Osteocyte (in vitro differentiated cells): Measurements from ENCODE around the gene EXD3. TPM values are rescaled to one million over a fixed set of nuclear protein-coding genes. Genes with fewer than 3 reads are reported as not detected.
"Not testable (repeated sequence)": the region's sequence is repeated elsewhere in the genome, so short reads cannot be mapped to it uniquely, and the experiment has no call there.

Source experiments
- DNase-seq: peaks from one replicate; pipeline ENCODE4 v3.0.0; 2021; ENCODE audit warnings: mixed read lengths; ENCODE audit not compliant: unreplicated experiment; ENCODE audit errors: extremely low spot score
- H3K27ac Mint-ChIP-seq: one replicate; pipeline ENCODE4 v1.8.0; 2021; ENCODE audit warnings: mild to moderate bottlenecking, mixed read lengths; ENCODE audit not compliant: unreplicated experiment
- H3K27me3 Mint-ChIP-seq: one replicate; pipeline ENCODE4 v1.8.0; 2021; ENCODE audit warnings: mixed read lengths; ENCODE audit not compliant: unreplicated experiment
- H3K36me3 Mint-ChIP-seq: one replicate; pipeline ENCODE4 v1.8.0; 2021; ENCODE audit warnings: mixed read lengths; ENCODE audit not compliant: unreplicated experiment
- H3K4me1 Mint-ChIP-seq: one replicate; pipeline ENCODE4 v1.8.0; 2021; ENCODE audit warnings: mixed read lengths; ENCODE audit not compliant: unreplicated experiment
- H3K4me3 Mint-ChIP-seq: one replicate; pipeline ENCODE4 v1.8.0; 2021; ENCODE audit warnings: mild to moderate bottlenecking, moderate library complexity, mixed read lengths; ENCODE audit not compliant: unreplicated experiment
- H3K9me3 Mint-ChIP-seq: one replicate; pipeline ENCODE4 v1.8.0; 2021; ENCODE audit warnings: mixed read lengths; ENCODE audit not compliant: unreplicated experiment
- total RNA-seq: library from RNA; stranded (reverse); gene quantifications from 2 replicates; pipeline ENCODE4 v1.2.1, GENCODE V29; 2021
- TF ChIP-seq, protein P1 (sequence below): fragments of 200-600 bp; sonication (generic); IDR thresholded peaks from 2 replicates; pipeline ENCODE4 v1.5.0; 2021; ENCODE audit warnings: antibody characterized with exemption, mild to moderate bottlenecking, moderate library complexity

The EXD3 gene
- total RNA-seq, 1 donor from 2014 or later: 21.5 TPM

DNA sequence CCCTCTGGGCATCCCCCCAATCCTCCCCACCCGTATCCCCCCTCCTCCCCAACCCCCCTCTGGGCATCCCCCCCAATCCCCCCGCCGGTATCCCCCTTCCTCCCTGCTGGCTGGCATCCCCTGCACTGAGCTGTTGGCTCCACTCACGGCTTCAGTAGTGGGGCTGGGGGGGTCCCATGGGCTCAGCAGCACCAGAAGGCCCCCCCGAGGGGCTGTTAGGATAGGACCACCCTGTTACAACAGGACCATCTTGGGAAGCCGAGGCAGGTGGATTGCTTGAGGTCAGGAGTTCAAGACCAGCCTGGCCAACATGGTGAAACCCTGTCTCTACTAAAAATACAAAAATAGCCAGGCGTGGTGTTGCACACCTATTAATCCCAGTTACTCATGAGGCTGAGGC is 42.4 kb downstream of the EXD3 start:
- Mint-ChIP-seq H3K27me3 (no peaks in the 10 kb centered on the region), H3K9me3 (no peaks in the 10 kb centered on the region), H3K4me1 (no peaks in the 10 kb centered on the region), H3K4me3 (no peak overlapping the region), H3K27ac (no peak overlapping the region), H3K36me3 (no peaks in the 10 kb centered on the region)
- DNase-seq: no peak
- TF ChIP-seq, protein P1, sequence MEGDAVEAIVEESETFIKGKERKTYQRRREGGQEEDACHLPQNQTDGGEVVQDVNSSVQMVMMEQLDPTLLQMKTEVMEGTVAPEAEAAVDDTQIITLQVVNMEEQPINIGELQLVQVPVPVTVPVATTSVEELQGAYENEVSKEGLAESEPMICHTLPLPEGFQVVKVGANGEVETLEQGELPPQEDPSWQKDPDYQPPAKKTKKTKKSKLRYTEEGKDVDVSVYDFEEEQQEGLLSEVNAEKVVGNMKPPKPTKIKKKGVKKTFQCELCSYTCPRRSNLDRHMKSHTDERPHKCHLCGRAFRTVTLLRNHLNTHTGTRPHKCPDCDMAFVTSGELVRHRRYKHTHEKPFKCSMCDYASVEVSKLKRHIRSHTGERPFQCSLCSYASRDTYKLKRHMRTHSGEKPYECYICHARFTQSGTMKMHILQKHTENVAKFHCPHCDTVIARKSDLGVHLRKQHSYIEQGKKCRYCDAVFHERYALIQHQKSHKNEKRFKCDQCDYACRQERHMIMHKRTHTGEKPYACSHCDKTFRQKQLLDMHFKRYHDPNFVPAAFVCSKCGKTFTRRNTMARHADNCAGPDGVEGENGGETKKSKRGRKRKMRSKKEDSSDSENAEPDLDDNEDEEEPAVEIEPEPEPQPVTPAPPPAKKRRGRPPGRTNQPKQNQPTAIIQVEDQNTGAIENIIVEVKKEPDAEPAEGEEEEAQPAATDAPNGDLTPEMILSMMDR: no peak

DNA sequence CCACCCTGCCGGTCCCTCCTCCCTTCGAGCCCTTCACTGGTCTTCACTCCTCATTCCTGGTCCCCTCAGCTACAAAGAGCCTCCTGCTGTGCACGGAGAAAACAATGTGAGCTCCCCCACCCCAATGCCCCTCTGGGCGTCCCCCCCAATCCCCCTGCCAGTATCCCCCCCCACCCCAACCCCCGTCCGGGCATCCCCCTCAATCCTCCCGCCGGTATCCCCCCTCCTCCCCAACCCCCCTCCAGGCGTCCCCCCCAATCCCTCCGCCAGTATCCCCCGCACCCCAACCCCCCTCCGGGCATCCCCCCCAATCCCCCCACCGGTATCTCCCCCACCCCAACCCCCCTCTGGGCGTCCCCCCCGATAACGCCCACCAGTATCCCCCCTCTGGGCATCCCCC is 42.8 kb downstream of the EXD3 start:
- H3K4me3 Mint-ChIP-seq: no peak overlapping the region
- no peaks in the 10 kb centered on the region for H3K36me3 Mint-ChIP-seq
- no peaks in the 10 kb centered on the region for H3K4me1 Mint-ChIP-seq
- TF ChIP-seq, protein P1: no peak
- DNase-seq: no peak
- no peak overlapping the region for H3K27ac Mint-ChIP-seq
- H3K9me3 Mint-ChIP-seq: no peaks in the 10 kb centered on the region
- no peaks in the 10 kb centered on the region for H3K27me3 Mint-ChIP-seq

DNA sequence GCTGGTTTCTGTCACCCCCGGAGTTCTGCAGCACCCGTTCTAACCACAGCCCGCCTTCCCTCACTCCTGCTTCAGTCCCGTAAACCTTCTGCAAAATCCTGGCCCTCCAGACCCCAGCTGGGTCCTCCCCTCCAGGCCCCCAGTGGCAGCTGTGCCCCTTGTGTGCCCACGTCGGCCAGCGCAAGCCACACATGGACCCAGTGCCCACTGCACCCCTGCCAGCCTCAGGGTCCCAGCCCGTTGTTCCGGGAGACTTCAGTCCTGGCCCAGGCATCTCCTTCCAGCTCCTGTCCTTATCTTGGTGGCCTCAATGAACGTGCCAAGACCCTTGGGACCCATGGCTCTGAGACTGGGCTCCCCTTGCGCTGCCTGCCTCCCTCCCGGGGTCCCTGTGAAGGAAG is 43.2 kb downstream of the EXD3 start:
- Mint-ChIP-seq H3K4me3 (no peak overlapping the region), H3K9me3 (no peaks in the 10 kb centered on the region), H3K36me3 (no peaks in the 10 kb centered on the region), H3K27ac (no peak overlapping the region), H3K4me1 (no peaks in the 10 kb centered on the region), H3K27me3 (no peaks in the 10 kb centered on the region)
- TF ChIP-seq, protein P1: no peak
- DNase-seq: no peak

DNA sequence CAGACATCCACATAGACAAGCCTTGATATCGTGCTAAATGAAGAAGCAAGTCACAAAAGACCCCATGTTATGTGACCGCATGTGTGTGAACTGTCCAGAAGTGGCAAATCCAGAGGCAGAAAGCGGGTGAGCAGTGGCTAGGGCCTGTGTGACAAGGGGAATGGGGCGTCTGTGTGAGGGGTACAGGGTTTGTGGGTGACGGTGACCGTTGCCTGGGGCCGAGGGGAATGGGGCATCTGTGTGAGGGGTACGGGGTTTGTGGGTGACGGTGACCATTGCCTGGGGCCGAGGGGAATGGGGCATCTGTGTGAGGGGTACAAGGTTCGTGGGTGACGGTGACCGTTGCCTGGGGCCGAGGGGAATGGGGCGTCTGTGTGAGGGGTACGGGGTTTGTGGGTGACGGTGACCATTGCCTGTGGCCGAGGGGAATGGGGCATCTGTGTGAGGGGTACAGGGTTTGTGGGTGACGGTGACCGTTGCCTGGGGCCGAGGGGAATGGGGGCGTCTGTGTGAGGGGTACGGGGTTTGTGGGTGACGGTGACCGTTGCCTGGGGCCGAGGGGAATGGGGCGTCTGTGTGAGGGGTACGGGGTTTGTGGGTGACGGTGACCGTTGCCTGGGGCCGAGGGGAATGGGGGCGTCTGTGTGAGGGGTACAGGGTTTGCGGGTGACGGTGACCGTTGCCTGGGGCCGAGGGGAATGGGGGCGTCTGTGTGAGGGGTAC is 44.1 kb downstream of the EXD3 start:
- not testable (repeated sequence) for H3K27me3 Mint-ChIP-seq, H3K4me1 Mint-ChIP-seq, H3K4me3 Mint-ChIP-seq, H3K27ac Mint-ChIP-seq, DNase-seq, H3K9me3 Mint-ChIP-seq, H3K36me3 Mint-ChIP-seq

DNA sequence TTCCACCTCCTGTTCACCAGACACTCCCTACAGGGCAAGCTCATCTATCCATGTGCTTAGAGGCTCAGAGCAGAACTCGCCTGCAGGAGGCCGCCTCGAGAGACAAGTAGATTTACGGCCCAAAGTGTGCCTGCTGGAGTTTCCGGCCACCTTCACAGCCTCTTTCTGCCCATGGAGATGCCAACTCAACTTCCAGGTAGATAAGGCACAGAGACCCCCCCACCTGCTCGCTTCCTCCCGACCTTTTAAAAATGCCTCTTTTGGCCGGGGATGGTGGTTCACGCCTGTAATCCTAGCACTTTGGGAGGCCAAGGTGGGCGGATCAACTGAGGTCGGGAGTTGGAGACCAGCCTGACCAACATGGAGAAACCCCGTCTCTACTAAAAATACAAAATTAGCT is 46.6 kb downstream of the EXD3 start:
- H3K4me3 Mint-ChIP-seq: no peak overlapping the region

More for the DNA sequence above, 46.6 kb downstream of the EXD3 start:
- H3K4me1 Mint-ChIP-seq: no peaks in the 10 kb centered on the region
- no peaks in the 10 kb centered on the region for H3K27me3 Mint-ChIP-seq
- no peak overlapping the region for H3K27ac Mint-ChIP-seq
- TF ChIP-seq, protein P1: no peak
- DNase-seq: no peak
- H3K9me3 Mint-ChIP-seq: no peaks in the 10 kb centered on the region
- no peaks in the 10 kb centered on the region for H3K36me3 Mint-ChIP-seq
